Parathyroid adenoma (tissue), 2 donors: ENCODE results near the gene SRGAP3.

Source experiments
- H2AFZ ChIP-seq: fragments of 300-600 bp; sonication (generic); one replicate; pipeline ENCODE4 v1.7.0; 2017; ENCODE audit warnings: antibody characterized with exemption, mild to moderate bottlenecking
- H3K27ac ChIP-seq: fragments of 300-600 bp; sonication (generic); one replicate; pipeline ENCODE4 v1.7.0; 2017
- H3K27me3 ChIP-seq: fragments of 300-600 bp; sonication (generic); one replicate; pipeline ENCODE4 v1.7.0; 2017; ENCODE audit warnings: low read length; ENCODE audit not compliant: control insufficient read depth, insufficient read depth
- H3K36me3 ChIP-seq: fragments of 300-600 bp; sonication (generic); one replicate; pipeline ENCODE4 v1.7.0; 2017; ENCODE audit warnings: low read length; ENCODE audit not compliant: control insufficient read depth, insufficient read depth
- H3K4me1 ChIP-seq: fragments of 300-600 bp; sonication (generic); one replicate; pipeline ENCODE4 v1.7.0; 2017; ENCODE audit warnings: control low read depth
- H3K4me2 ChIP-seq: fragments of 300-600 bp; sonication (generic); one replicate; pipeline ENCODE4 v1.7.0; 2017; ENCODE audit warnings: low read length
- H3K4me3 ChIP-seq: fragments of 300-600 bp; sonication (generic); one replicate; pipeline ENCODE4 v1.7.0; 2017; ENCODE audit warnings: low read depth, low read length
- H3K79me2 ChIP-seq: fragments of 300-600 bp; sonication (generic); one replicate; pipeline ENCODE4 v1.7.0; 2017; ENCODE audit warnings: control low read depth
- H3K9ac ChIP-seq: fragments of 300-600 bp; sonication (generic); one replicate; pipeline ENCODE4 v1.7.0; 2017; ENCODE audit warnings: mild to moderate bottlenecking
- H3K9me3 ChIP-seq: fragments of 300-600 bp; sonication (generic); one replicate; pipeline ENCODE4 v1.7.0; 2017; ENCODE audit warnings: low read length; ENCODE audit not compliant: control insufficient read depth
- CTCF ChIP-seq: fragments of 300-600 bp; sonication (generic); IDR thresholded peaks from one replicate; pipeline ENCODE4 v1.7.0; 2017; ENCODE audit warnings: antibody characterized with exemption, mild to moderate bottlenecking
- donor health status: primary hyperparathyroidism.

The SRGAP3 gene

DNA sequence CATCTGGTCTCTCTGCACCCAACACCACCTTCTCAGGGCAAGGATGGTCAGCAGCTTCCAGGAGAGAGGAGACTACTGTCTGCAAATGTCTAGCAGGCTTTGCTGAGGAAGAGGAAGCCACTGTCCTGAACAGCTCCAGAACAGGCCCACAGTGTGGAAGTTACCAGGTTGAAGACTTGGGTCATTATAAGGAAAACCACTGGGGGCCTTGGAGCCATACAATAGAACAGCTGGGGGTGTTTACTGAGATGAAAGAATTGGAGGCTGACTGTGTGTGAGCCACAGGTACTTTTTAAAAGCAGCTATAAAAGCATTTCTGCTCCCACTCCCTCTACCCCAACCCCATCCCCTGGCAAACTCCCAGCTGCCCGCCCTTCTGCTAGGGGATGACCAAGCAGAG, 24.2 kb downstream of the SRGAP3 start:
- Histone ChIP-seq H3K9ac (no peak overlapping the region), H3K4me3 (no peak overlapping the region), H3K9me3 (no peaks in the 10 kb centered on the region), H3K4me2 (no peak overlapping the region), H3K4me1 (peaks cover 6% of the 10 kb centered on the region), H3K36me3 (no peaks in the 10 kb centered on the region), H3K27me3 (no peaks in the 10 kb centered on the region), H3K79me2 (no peaks in the 10 kb centered on the region), H2AFZ (no peak overlapping the region), H3K27ac (no peak overlapping the region)
- no peak for TF ChIP-seq CTCF

GRCh38 chr3:9224490-9224889, 25.0 kb downstream of the SRGAP3 start:
- Histone ChIP-seq H3K36me3 (no peaks in the 10 kb centered on the region), H3K4me1 (peaks cover 5% of the 10 kb centered on the region), H2AFZ (no peak overlapping the region), H3K9ac (no peak overlapping the region), H3K4me2 (no peak overlapping the region), H3K9me3 (no peaks in the 10 kb centered on the region), H3K4me3 (no peak overlapping the region), H3K27me3 (no peaks in the 10 kb centered on the region), H3K27ac (no peak overlapping the region), H3K79me2 (no peaks in the 10 kb centered on the region)
- TF ChIP-seq CTCF: no peak

DNA sequence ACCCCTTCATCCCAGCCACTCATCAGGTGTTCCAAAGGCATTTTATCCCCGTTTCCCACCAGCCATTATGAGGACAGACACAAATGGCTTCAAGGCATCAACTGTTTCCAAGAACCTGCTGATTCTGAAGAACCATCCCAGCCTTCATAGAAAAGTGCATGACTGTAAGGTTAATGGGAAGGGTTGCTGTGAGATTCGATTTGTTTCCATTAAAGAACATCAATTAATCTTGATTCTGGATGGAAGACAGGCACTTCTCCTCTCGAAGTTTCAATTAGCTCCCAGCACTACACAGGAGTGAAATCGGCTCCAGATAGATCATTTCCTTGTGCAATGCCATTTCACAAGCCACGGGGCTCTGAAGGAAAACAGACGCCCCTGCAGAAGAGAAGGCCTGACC, 25.8 kb downstream of the SRGAP3 start:
- H3K27ac ChIP-seq: no peak overlapping the region
- H3K27me3 ChIP-seq: no peaks in the 10 kb centered on the region
- H3K4me2 ChIP-seq: no peak overlapping the region
- no peak for TF ChIP-seq CTCF
- H3K4me3 ChIP-seq: no peak overlapping the region
- no peaks in the 10 kb centered on the region for H3K9me3 ChIP-seq
- no peaks in the 10 kb centered on the region for H3K4me1 ChIP-seq
- no peak overlapping the region for H3K9ac ChIP-seq
- no peaks in the 10 kb centered on the region for H3K36me3 ChIP-seq
- H2AFZ ChIP-seq: no peak overlapping the region
- H3K79me2 ChIP-seq: no peaks in the 10 kb centered on the region

DNA sequence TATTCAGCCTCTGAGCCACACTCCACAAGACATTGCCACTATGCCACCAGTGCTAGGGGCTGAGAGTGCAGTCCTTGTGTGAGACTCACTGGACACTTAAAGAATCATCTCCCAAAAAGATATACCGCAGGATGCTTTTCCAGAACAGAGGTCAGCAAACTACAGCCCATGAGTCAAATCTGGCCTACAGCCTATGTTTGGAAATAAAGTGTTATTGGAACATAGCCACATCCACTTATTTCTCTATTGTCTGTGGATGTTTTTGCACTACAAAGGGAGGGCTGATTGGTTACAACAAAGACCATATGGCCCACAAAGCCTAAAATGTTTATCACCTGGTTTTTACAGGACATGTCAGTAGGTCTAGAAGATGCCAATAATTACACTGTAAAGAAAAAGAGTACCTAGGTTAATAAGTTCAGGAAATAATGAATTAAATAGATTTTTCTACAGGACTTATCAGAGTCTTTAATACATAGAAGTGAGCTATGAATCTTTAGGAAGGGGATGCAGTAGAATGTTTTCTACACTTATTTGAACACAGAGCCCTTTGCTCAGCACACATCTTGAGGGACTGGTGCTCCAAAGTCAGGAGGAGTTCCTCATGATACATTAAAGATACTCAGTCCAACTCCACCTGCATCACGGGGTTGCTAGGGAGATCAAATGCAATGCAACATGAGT, 26.3 kb downstream of the SRGAP3 start:
- Histone ChIP-seq H3K9ac (no peak overlapping the region), H3K4me1 (no peaks in the 10 kb centered on the region), H3K9me3 (no peaks in the 10 kb centered on the region), H3K4me2 (no peak overlapping the region), H3K4me3 (no peak overlapping the region), H3K27ac (no peak overlapping the region), H3K27me3 (no peaks in the 10 kb centered on the region), H3K79me2 (no peaks in the 10 kb centered on the region), H3K36me3 (no peaks in the 10 kb centered on the region), H2AFZ (no peak overlapping the region)
- no peak for TF ChIP-seq CTCF

GRCh38 chr3:9222049-9222448, 27.4 kb downstream of the SRGAP3 start:
- Histone ChIP-seq H3K9ac (no peak overlapping the region), H3K4me2 (no peak overlapping the region), H3K36me3 (no peaks in the 10 kb centered on the region), H3K4me3 (no peak overlapping the region), H3K79me2 (no peaks in the 10 kb centered on the region), H3K27ac (no peak overlapping the region), H2AFZ (no peak overlapping the region), H3K4me1 (no peaks in the 10 kb centered on the region), H3K9me3 (no peaks in the 10 kb centered on the region), H3K27me3 (no peaks in the 10 kb centered on the region)
- TF ChIP-seq CTCF: no peak
